Measurements from ENCODE around the gene TRIO.

DNA sequence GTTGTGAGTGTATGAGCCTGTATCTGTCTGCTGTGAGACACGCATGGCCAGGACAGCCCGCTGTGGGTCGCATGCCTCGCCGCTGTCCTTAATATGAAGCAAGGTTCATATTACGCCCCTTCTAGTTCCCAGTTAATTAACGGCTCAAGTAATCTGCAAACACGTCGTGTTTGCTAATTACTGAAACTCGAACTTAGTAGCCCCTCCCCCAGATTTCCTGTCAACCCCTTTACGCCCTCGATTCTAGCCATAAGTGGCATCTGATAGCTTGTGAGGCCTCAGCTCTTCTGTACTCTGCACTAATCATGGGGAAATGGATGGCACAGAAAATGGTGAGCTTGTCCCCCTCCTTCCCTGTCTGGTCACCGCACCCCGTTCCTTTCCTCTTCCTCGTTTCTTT, 321.5 kb downstream of the TRIO start:
- TF ChIP-seq, protein P1, sequence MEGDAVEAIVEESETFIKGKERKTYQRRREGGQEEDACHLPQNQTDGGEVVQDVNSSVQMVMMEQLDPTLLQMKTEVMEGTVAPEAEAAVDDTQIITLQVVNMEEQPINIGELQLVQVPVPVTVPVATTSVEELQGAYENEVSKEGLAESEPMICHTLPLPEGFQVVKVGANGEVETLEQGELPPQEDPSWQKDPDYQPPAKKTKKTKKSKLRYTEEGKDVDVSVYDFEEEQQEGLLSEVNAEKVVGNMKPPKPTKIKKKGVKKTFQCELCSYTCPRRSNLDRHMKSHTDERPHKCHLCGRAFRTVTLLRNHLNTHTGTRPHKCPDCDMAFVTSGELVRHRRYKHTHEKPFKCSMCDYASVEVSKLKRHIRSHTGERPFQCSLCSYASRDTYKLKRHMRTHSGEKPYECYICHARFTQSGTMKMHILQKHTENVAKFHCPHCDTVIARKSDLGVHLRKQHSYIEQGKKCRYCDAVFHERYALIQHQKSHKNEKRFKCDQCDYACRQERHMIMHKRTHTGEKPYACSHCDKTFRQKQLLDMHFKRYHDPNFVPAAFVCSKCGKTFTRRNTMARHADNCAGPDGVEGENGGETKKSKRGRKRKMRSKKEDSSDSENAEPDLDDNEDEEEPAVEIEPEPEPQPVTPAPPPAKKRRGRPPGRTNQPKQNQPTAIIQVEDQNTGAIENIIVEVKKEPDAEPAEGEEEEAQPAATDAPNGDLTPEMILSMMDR (IDR thresholded peaks at IDR 0.05; ENCODE audit: low read length), result no peak
- no peak for TF ChIP-seq EZH2phosphoT487 (IDR thresholded peaks at IDR 0.05; ENCODE audit: low read length)
- TF ChIP-seq EZH2 (optimal IDR thresholded peaks at IDR 0.05; ENCODE audit: low read depth, low read length), result no peak
